ENCODE results near the gene GINS2.
A peak's percentile ranks its signal among the peaks of the same experiment; 100 is the strongest.

Gene GINS2

DNA sequence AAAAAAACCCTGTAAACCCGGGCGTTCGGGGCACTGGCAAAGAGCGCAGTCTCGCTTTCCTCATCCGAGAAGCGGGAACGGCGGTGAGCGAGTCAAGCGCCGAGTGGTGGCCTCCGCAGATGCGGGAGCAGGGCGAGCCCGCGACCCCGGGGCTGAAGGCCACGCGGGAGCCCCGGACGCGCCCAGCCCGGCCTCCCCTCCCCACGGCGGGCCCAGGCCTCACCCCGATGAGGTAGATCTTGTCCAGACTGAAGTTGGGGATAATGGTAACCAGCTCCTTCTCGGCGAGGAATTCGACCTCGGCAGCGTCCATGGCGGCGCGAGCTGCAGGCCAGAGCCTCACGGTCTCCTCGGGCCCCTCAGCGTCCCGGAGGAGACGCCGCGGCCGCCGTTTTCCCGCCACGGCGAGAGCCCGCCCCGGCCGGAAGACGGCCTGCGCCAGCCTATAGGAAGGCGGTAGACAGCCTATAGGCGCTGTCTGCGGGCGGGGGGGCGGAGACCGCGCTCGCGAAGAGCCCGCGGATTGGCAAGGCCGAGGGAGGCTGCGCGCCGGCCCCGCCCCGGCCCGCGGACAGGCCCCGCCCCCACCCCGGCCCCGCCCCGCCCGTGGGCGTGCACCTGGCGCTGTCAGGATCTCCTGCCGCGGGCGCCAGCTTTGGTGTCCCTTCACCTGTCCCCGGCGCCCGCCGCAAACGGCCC, at the start of gene GINS2:
TSS of gene GINS2 (minus strand) at position 369 of the 699 bp plus-strand sequence. CDS start at position 313, 56 bp downstream.
- H3K27me3 Mint-ChIP-seq (ENCODE audit: low read depth) = peaks cover 3% of the 10 kb centered on the region
- H3K27ac Mint-ChIP-seq = peak within 1 kb of the TSS; percentile 80
- H3K4me1 Mint-ChIP-seq (ENCODE audit: low read depth) = peaks cover 11% of the 10 kb centered on the region
- H3K4me3 Mint-ChIP-seq = peak within 1 kb of the TSS; percentile 87
- no peaks in the 10 kb centered on the region for H3K9me3 Mint-ChIP-seq
- peaks cover 13% of the 10 kb centered on the region for H3K36me3 Mint-ChIP-seq (ENCODE audit: low read depth)
- peak; percentile 91 for DNase-seq (ENCODE audit: low spot score)

DNA sequence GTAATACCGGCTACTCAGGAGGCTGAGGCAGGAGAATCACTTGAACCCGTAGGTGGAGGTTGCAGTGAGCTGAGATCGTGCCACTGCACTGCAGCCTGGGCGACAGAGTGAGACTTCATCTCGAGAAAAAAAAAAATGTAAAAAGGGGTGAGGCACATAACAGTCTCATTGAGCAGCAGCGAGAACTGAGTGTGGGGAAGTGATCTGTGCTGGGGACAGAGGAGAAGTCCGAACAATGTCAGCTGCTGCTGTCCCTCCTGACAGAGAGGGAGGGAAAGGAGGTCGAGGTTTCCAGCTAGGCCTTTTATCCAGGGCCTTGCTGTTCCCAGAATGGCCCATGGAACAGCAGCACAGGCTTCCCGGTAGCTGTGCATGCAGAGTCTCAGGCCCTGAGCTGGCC, 48.2 kb upstream of the GINS2 start:
- H3K4me3 Mint-ChIP-seq = no peak overlapping the region
- no peaks in the 10 kb centered on the region for H3K36me3 Mint-ChIP-seq (ENCODE audit: low read depth)
- peaks cover 1% of the 10 kb centered on the region for H3K27me3 Mint-ChIP-seq (ENCODE audit: low read depth)
- no peak overlapping the region for H3K27ac Mint-ChIP-seq
- no peak for DNase-seq (ENCODE audit: low spot score)
- peaks cover 7% of the 10 kb centered on the region for H3K4me1 Mint-ChIP-seq (ENCODE audit: low read depth)
- no peaks in the 10 kb centered on the region for H3K9me3 Mint-ChIP-seq

DNA sequence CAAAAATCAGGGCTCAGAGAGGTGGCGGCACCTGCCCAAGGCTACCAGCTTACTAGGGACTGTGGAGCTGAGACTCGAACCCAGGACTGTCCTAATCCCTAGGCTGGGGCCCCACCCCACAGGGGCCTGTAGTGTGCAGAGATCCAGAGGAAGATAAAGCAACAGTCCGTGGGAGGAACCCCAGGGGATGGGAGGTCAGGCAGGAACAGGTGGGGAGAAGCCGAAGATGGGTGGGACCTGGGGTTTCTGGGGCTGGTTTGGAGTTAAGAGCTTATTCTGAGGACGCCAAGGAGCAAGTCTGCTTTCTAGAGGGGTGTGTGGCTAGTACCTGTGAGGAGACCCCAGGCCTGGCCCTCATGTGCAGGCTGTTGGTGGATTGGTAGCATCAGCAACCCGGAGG, 47.2 kb upstream of the GINS2 start:
- DNase-seq (ENCODE audit: low spot score) = no peak
- H3K36me3 Mint-ChIP-seq (ENCODE audit: low read depth) = no peaks in the 10 kb centered on the region
- H3K4me3 Mint-ChIP-seq = no peak overlapping the region
- H3K9me3 Mint-ChIP-seq = no peaks in the 10 kb centered on the region
- no peak overlapping the region for H3K27ac Mint-ChIP-seq
- H3K27me3 Mint-ChIP-seq (ENCODE audit: low read depth) = peaks cover 1% of the 10 kb centered on the region
- H3K4me1 Mint-ChIP-seq (ENCODE audit: low read depth) = peaks cover 7% of the 10 kb centered on the region

DNA sequence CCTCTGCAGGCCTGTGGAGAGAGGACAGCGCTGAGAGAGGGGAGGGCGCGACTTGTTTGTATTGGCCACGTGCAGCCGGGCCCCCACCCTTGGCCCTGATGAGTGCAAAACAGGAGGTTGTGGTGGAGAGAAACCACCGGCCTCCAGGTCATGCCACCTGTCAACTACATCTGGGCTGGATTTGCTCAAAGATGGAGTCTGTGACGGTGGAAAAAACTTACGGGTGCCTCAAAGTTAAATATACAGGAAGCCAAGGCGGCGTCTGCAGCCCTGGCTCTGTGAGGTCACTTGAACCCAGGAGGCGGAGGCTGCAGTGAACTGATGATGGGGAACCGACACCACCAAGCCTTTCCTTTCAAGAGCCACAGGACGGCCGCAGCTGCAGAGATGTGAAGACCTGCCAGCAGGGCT, 46.5 kb upstream of the GINS2 start:
- Mint-ChIP-seq H3K36me3 (ENCODE audit: low read depth) (no peaks in the 10 kb centered on the region), H3K27ac (no peak overlapping the region), H3K27me3 (ENCODE audit: low read depth) (peaks cover 1% of the 10 kb centered on the region), H3K4me1 (ENCODE audit: low read depth) (peaks cover 7% of the 10 kb centered on the region), H3K9me3 (no peaks in the 10 kb centered on the region), H3K4me3 (no peak overlapping the region)
- DNase-seq (ENCODE audit: low spot score) = no peak

DNA sequence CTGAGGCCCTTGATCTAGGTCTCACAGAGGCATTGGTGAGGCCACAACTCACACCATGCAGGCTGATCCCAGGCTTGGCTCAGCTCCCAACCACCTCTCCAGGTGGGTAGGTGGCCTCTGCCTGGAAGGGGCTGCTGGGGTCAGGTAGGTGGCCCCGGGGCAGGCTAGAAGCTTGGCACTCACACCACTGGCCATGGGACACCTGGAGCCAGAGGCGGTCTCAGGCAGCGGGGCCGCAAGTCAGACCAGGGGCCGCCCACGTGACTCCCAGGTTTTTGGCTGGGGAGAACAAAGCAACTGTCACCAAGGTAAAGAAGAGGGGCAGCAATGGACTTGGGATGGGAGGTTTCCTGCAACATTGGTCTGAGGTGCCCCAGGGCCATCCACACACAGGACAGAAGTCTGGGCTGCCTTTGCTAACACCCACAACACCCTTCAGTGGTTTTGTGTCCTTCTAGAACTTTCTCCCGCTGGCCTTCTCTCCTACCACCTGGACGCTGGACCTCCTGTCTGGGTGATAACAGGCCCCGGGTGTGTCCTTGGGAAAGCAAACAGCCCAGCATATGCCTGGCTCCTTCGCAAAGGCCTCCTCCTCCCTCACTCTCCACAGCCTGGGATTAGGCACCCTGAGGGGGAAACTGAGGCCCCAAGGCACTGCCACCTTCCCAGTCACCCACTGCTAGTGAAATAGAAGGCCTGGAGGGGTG, 45.7 kb upstream of the GINS2 start:
- no peak overlapping the region for H3K4me3 Mint-ChIP-seq
- no peak overlapping the region for H3K27ac Mint-ChIP-seq
- no peaks in the 10 kb centered on the region for H3K36me3 Mint-ChIP-seq (ENCODE audit: low read depth)

DNA sequence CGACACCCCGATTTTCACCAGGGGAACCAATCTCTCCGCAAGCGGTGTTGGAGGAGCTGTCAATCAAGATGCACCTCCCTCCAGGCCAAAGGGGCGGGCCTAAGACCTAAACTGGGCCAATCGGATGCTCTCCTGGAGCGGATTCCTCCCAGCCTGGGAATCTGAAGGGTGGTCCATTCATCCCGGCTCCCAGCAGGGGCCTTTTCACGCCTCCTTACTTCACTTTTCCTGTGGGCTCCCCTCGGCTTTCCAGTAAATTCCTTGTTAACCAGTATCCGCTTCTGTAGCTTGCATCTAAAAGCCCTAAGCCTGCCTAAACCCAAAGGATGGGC, 45.1 kb upstream of the GINS2 start:
- Mint-ChIP-seq H3K27me3 (ENCODE audit: low read depth) (peaks cover 1% of the 10 kb centered on the region), H3K36me3 (ENCODE audit: low read depth) (no peaks in the 10 kb centered on the region), H3K27ac (no peak overlapping the region), H3K4me1 (ENCODE audit: low read depth) (peaks cover 7% of the 10 kb centered on the region), H3K9me3 (no peaks in the 10 kb centered on the region), H3K4me3 (no peak overlapping the region)
- no peak for DNase-seq (ENCODE audit: low spot score)

More for the DNA sequence above, 45.7 kb upstream of the GINS2 start:
- DNase-seq (ENCODE audit: low spot score) = no peak
- H3K4me1 Mint-ChIP-seq (ENCODE audit: low read depth) = peaks cover 7% of the 10 kb centered on the region
- peaks cover 1% of the 10 kb centered on the region for H3K27me3 Mint-ChIP-seq (ENCODE audit: low read depth)
- H3K9me3 Mint-ChIP-seq = no peaks in the 10 kb centered on the region

DNA sequence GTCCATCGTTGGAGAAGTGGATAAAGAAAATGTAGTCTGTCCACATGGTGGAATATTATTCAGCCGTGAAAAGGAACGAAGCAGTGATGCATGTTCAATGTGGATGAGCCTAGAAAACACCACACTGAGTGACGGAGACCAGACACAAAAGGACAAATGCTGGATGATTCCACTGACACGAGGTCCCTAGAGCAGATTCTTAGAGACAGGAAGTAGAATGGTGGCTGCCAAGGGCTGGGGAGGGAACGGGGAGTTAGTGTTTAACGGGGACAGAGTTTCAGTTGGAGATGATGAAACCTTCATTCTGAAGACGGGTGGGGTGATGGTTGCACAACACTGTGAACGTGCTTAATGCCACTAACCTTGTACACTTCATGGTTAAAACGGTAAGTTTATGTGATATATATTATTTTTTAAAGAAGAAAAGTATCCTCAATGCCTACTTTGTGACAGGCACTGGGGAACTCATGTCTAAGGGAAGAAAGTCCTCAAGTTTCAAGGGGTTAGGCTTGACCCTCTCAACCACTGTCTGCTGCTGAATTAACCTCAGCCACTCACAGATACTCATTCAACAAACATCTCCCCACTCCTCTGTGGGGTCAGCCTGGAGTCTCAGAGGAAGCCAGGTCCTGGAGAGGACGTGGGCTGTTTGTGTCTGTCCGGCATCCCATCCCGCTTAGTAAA, 44.5 kb upstream of the GINS2 start:
- Mint-ChIP-seq H3K9me3 (no peaks in the 10 kb centered on the region), H3K4me1 (ENCODE audit: low read depth) (peaks cover 7% of the 10 kb centered on the region), H3K36me3 (ENCODE audit: low read depth) (no peaks in the 10 kb centered on the region), H3K27ac (no peak overlapping the region), H3K27me3 (ENCODE audit: low read depth) (peaks cover 1% of the 10 kb centered on the region), H3K4me3 (no peak overlapping the region)
- DNase-seq (ENCODE audit: low spot score) = no peak

DNA sequence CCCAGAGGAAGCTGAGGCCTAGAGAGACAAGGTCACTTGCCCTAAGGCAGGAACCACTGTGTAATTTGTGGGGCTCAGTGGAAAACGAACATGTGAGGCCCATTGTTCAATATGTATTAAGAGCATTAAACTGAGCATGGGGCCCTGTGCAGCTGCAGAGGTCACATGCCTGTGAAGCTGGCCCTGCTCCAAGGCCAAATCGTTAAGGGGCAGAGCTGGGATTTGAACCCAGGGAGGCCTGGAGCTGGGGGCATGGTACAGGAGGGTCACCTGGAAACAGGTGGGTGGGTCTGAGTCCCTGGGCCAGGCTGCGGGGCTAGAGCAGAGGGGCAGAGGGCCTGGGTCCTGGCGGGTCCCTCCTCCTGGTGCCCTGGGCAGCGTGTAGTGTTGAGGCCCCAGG, 42.4 kb upstream of the GINS2 start:
- DNase-seq (ENCODE audit: low spot score) = no peak
- Mint-ChIP-seq H3K36me3 (ENCODE audit: low read depth) (no peaks in the 10 kb centered on the region), H3K27ac (no peak overlapping the region), H3K4me3 (no peak overlapping the region), H3K27me3 (ENCODE audit: low read depth) (peaks cover 1% of the 10 kb centered on the region), H3K9me3 (no peaks in the 10 kb centered on the region), H3K4me1 (ENCODE audit: low read depth) (peaks cover 7% of the 10 kb centered on the region)

DNA sequence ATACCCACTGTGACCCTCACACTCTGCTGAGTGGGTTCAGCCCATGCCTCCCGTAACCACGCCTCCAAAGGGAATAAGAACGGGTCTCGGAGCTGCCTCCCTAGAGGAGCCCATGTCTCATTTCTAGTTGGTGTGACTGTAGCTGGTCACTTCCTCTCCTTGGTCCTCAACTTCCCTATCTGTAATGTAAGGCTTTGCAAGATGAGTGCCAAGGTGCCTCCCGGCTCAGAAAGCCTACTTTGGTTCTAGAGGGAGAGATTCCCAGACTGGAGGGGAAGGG, 41.4 kb upstream of the GINS2 start:
- Mint-ChIP-seq H3K36me3 (ENCODE audit: low read depth) (no peaks in the 10 kb centered on the region), H3K27me3 (ENCODE audit: low read depth) (no peaks in the 10 kb centered on the region), H3K27ac (no peak overlapping the region), H3K9me3 (no peaks in the 10 kb centered on the region), H3K4me3 (no peak overlapping the region), H3K4me1 (ENCODE audit: low read depth) (peaks cover under 1% of the 10 kb centered on the region)
- DNase-seq (ENCODE audit: low spot score) = no peak

DNA sequence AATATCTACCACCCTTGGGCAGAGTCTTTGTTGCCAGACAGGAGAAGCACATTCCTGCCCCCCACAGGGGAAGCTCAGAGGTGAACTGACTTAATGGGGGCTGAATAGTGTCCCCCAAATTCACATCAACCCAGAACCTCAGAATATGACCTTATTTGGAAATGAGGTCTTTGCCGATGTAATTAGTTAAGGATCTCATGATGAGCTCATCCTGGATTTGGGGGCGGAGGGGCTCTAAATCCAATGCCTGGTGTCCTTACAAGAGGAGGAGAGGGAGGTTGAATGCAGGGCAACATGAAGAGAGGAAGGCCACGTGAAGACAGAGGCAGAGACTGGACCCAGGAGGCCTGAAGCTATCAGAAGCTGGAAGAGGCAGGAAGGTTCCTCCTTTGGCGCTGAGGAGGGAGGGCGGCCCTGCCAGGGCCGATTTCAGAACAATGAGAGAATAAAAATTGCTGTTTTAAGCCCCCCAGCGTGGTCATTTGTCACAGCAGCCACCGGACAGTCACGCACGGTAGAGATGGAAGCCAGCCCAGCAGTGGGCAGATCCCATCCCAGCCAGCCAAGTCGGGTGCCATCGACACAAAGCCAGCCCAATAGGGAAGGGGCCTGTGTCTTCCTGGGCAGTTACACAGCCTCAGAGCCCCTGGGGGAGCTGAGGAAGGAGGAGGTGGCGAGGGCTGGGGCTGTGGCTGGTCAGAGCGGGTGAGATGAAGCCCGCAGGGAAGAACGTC, 40.9 kb upstream of the GINS2 start:
- DNase-seq (ENCODE audit: low spot score) = no peak
- Mint-ChIP-seq H3K4me1 (ENCODE audit: low read depth) (no peaks in the 10 kb centered on the region), H3K27me3 (ENCODE audit: low read depth) (no peaks in the 10 kb centered on the region), H3K9me3 (no peaks in the 10 kb centered on the region), H3K36me3 (ENCODE audit: low read depth) (no peaks in the 10 kb centered on the region), H3K27ac (no peak overlapping the region), H3K4me3 (no peak overlapping the region)

DNA sequence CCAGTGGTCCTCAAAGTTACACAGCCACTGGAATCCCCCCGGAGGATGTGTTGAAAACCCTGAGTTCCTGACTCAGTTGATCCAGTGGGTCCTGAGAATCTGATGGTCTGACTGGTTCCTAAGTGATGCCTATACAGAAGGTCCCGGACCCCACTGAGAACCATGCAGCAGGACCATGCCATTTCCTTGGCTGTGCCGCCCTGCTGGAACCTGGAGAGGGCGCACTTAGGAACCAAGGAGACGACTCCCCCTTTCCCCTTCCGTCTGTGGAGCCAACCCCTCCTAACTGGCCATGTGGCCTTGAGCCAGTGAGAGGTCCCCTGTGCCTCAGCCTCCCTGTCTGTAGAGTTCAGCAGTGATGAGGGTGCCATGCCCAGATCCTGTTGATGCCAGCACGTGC, 40.1 kb upstream of the GINS2 start:
- DNase-seq (ENCODE audit: low spot score) = no peak
- H3K36me3 Mint-ChIP-seq (ENCODE audit: low read depth) = no peaks in the 10 kb centered on the region
- H3K4me3 Mint-ChIP-seq = no peak overlapping the region
- H3K9me3 Mint-ChIP-seq = no peaks in the 10 kb centered on the region
- no peak overlapping the region for H3K27ac Mint-ChIP-seq
- H3K27me3 Mint-ChIP-seq (ENCODE audit: low read depth) = no peaks in the 10 kb centered on the region
- no peaks in the 10 kb centered on the region for H3K4me1 Mint-ChIP-seq (ENCODE audit: low read depth)

DNA sequence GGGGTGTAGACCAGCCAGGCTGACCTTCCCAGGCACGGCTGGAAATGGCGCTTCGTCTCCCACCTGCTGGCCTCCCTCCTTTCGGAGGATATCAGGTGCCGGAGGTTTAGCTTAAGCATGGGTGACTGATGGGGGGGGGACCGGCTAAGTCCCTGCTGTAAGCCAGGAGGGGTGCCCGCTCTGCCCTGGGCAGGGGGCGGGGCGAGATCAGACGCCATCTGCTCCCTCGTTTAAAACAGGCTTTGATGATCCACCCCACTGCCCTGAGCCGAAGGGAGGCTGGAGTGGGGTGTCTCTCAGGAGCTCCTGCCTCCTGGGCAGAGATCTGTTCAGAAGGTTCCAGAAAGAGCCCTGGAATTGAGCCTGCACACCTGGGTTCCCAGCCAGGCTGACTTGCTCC, 36.2 kb upstream of the GINS2 start:
- H3K4me3 Mint-ChIP-seq = no peak overlapping the region
- H3K9me3 Mint-ChIP-seq = no peaks in the 10 kb centered on the region
- no peak for DNase-seq (ENCODE audit: low spot score)
- no peak overlapping the region for H3K27ac Mint-ChIP-seq
- H3K36me3 Mint-ChIP-seq (ENCODE audit: low read depth) = no peaks in the 10 kb centered on the region
- H3K4me1 Mint-ChIP-seq (ENCODE audit: low read depth) = no peaks in the 10 kb centered on the region
- no peaks in the 10 kb centered on the region for H3K27me3 Mint-ChIP-seq (ENCODE audit: low read depth)

DNA sequence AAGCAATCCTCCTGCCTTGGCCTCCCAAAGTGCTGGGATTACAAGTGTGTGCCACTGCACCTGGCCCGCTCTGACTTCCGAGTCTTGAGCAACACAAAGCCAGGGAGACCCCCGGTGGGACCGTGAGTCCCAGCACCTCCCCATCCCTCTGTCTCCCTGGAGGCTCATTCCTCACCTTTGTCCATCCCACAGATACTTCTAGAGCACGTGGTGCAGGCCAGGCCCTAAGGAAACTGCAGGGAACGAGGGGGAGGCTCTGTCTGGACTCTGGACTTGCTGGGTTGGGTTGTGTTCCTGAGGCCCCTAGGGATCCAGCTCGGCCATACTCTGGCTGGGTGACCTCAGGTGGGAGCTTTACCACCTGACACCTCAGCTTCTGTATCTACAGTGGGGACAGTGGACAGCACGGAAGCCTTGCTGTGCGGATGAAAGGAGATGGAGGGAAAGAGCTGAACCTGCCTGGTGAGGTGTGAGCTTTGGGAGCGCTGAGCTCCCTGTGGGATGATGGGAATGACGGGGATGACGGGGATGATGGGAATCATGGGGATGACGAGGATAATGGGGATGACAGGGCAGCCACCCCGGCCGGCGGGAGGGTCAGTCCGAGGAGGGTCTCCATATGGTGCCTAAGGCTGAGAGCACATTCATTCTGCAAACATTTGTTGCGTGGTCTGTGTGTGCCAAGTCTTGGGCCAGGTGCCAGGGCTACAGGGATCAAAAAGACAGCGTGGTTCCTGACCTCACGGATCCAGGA, 35.5 kb upstream of the GINS2 start:
- H3K27me3 Mint-ChIP-seq (ENCODE audit: low read depth) = no peaks in the 10 kb centered on the region
- no peak overlapping the region for H3K27ac Mint-ChIP-seq
- no peak overlapping the region for H3K4me3 Mint-ChIP-seq
- DNase-seq (ENCODE audit: low spot score) = no peak
- no peaks in the 10 kb centered on the region for H3K4me1 Mint-ChIP-seq (ENCODE audit: low read depth)
- H3K9me3 Mint-ChIP-seq = no peaks in the 10 kb centered on the region
- H3K36me3 Mint-ChIP-seq (ENCODE audit: low read depth) = no peaks in the 10 kb centered on the region

Measured in T-helper 2 cell treated with Interferon-gamma antibody and Interleukin-4, amounts not matched to agents 5 μg/mL and 100 μg/mL, for 36 hours (primary cell).